H9 (cell line): ENCODE results near the gene PAK6. TPM values are rescaled to one million over a fixed set of nuclear protein-coding genes. Genes with fewer than 3 reads are reported as not detected.

Source experiments
- DNase-seq: peaks from one replicate; pipeline ENCODE4 v3.0.0-alpha.2; 2017
- H2AFZ ChIP-seq: one replicate; pipeline ENCODE4 v1.6.1; 2013; ENCODE audit warnings: mild to moderate bottlenecking, low read length, control low read depth, moderate library complexity
- H2AK5ac ChIP-seq: 2 replicates; pipeline ENCODE4 v1.6.1; 2013; ENCODE audit warnings: low read length, control low read depth, mixed read lengths; ENCODE audit not compliant: insufficient read length
- H2BK120ac ChIP-seq: one replicate; pipeline ENCODE4 v1.6.1; 2013; ENCODE audit warnings: low read depth, mild to moderate bottlenecking, low read length, control low read depth, inconsistent platforms; ENCODE audit not compliant: poor library complexity, severe bottlenecking
- H2BK12ac ChIP-seq: 2 replicates; pipeline ENCODE4 v1.6.1; 2013; ENCODE audit warnings: low read length, control low read depth, mixed read lengths, low read depth; ENCODE audit not compliant: insufficient read length
- H2BK15ac ChIP-seq: 2 replicates; pipeline ENCODE4 v1.6.1; 2013; ENCODE audit warnings: low read depth, low read length, control low read depth
- H2BK20ac ChIP-seq: one replicate; pipeline ENCODE4 v1.6.1; 2013; ENCODE audit warnings: low read depth, mild to moderate bottlenecking, low read length, control low read depth, inconsistent platforms; ENCODE audit not compliant: poor library complexity, severe bottlenecking
- H2BK5ac ChIP-seq: 2 replicates; pipeline ENCODE4 v1.6.1; 2013; ENCODE audit warnings: low read length, control low read depth, mixed read lengths; ENCODE audit not compliant: insufficient read length
- H3K14ac ChIP-seq: 2 replicates; pipeline ENCODE4 v1.6.1; 2013; ENCODE audit warnings: low read length, control low read depth; ENCODE audit not compliant: insufficient read depth
- H3K18ac ChIP-seq: 2 replicates; pipeline ENCODE4 v1.6.1; 2013; ENCODE audit warnings: low read depth, mild to moderate bottlenecking, mixed read lengths, low read length, control low read depth; ENCODE audit not compliant: insufficient read length
- H3K23ac ChIP-seq: 2 replicates; pipeline ENCODE4 v1.6.1; 2013; ENCODE audit warnings: low read length, control low read depth, mixed read lengths, low read depth; ENCODE audit not compliant: insufficient read length
- H3K23me2 ChIP-seq: 2 replicates; pipeline ENCODE4 v1.6.1; 2013; ENCODE audit warnings: low read depth, mild to moderate bottlenecking, mixed read lengths, low read length, control low read depth; ENCODE audit not compliant: insufficient read length, poor library complexity, severe bottlenecking
- H3K27ac ChIP-seq: 2 replicates; pipeline ENCODE4 v1.5.1; 2013; ENCODE audit warnings: low read length, control low read depth, mixed read lengths, low read depth; ENCODE audit not compliant: insufficient read length
- H3K27me3 ChIP-seq: 2 replicates; pipeline ENCODE4 v1.6.1; 2013; ENCODE audit warnings: low read length, control low read depth, inconsistent platforms; ENCODE audit not compliant: insufficient read depth
- H3K4ac ChIP-seq: 2 replicates; pipeline ENCODE4 v1.6.1; 2013; ENCODE audit warnings: low read depth, mild to moderate bottlenecking, control low read depth, inconsistent platforms, low read length, moderate library complexity
- H3K4me1 ChIP-seq: 2 replicates; pipeline ENCODE4 v1.6.1; 2013; ENCODE audit warnings: low read length, control low read depth, inconsistent platforms; ENCODE audit not compliant: insufficient read depth
- H3K4me2 ChIP-seq: 2 replicates; pipeline ENCODE4 v1.6.1; 2013; ENCODE audit warnings: low read length, control low read depth, mixed read lengths; ENCODE audit not compliant: insufficient read length, insufficient read depth
- H3K56ac ChIP-seq: 2 replicates; pipeline ENCODE4 v1.6.1; 2013; ENCODE audit warnings: low read depth, mild to moderate bottlenecking, mixed read lengths, low read length, control low read depth; ENCODE audit not compliant: insufficient read length
- H3K79me1 ChIP-seq: 2 replicates; pipeline ENCODE4 v1.6.1; 2013; ENCODE audit warnings: low read depth, mild to moderate bottlenecking, moderate library complexity, low read length, control low read depth, inconsistent platforms; ENCODE audit not compliant: insufficient read depth, poor library complexity, severe bottlenecking
- H3K79me2 ChIP-seq: 2 replicates; pipeline ENCODE4 v1.6.1; 2013; ENCODE audit warnings: low read length, control low read depth, inconsistent platforms; ENCODE audit not compliant: insufficient read depth
- H3K9ac ChIP-seq: 2 replicates; pipeline ENCODE4 v1.6.1; 2013; ENCODE audit warnings: low read length, control low read depth, mixed read lengths; ENCODE audit not compliant: insufficient read length; ENCODE audit errors: extremely low read depth
- H3K9me3 ChIP-seq: one replicate; pipeline ENCODE4 v1.6.1; 2013; ENCODE audit warnings: low read depth, low read length, inconsistent platforms; ENCODE audit not compliant: control insufficient read depth
- H3T11ph ChIP-seq: one replicate; pipeline ENCODE4 v1.6.1; 2013; ENCODE audit warnings: mild to moderate bottlenecking, low read length, control low read depth, inconsistent platforms
- H4K20me1 ChIP-seq: one replicate; pipeline ENCODE4 v1.6.1; 2013; ENCODE audit not compliant: control insufficient read depth, insufficient read length, insufficient read depth
- H4K5ac ChIP-seq: 2 replicates; pipeline ENCODE4 v1.6.1; 2013; ENCODE audit warnings: low read depth, mild to moderate bottlenecking, mixed read lengths, low read length, control low read depth; ENCODE audit not compliant: insufficient read length
- H4K8ac ChIP-seq: replicated peaks from 2 replicates; pipeline ENCODE4 v1.6.1; 2013; ENCODE audit warnings: low read length, control low read depth, mixed read lengths, low read depth; ENCODE audit not compliant: insufficient read length
- H4K91ac ChIP-seq: 2 replicates; pipeline ENCODE4 v1.6.1; 2013; ENCODE audit warnings: low read depth, mild to moderate bottlenecking, moderate library complexity, mixed read lengths, low read length, control low read depth; ENCODE audit not compliant: insufficient read length
- H3K27ac Mint-ChIP-seq, 3 experiments: 2 replicates in 2 of 3; 3 replicates in 1 of 3; pipeline ENCODE4 v1.8.0; 2020 to 2021; ENCODE audit warnings: mixed read lengths in 3 of 3, mild to moderate bottlenecking in 1 of 3, moderate library complexity in 1 of 3
- H3K27me3 Mint-ChIP-seq: 2 replicates; pipeline ENCODE4 v1.8.0; 2021; ENCODE audit warnings: low read depth, mild to moderate bottlenecking, moderate library complexity, mixed read lengths
- H3K36me3 Mint-ChIP-seq, 3 experiments: 2 replicates in 2 of 3; 3 replicates in 1 of 3; pipeline ENCODE4 v1.8.0; 2020 to 2021; ENCODE audit warnings: low read depth in 3 of 3, mixed read lengths in 3 of 3; ENCODE audit not compliant: insufficient read depth in 1 of 3
- H3K4me1 Mint-ChIP-seq, 2 experiments: 2 replicates each; pipeline ENCODE4 v1.8.0; 2020; ENCODE audit warnings: mixed read lengths in 2 of 2
- H3K4me3 Mint-ChIP-seq, 2 experiments: 2 replicates in 1 of 2; 3 replicates in 1 of 2; pipeline ENCODE4 v1.8.0; 2020 to 2021; ENCODE audit warnings: mild to moderate bottlenecking in 2 of 2, mixed read lengths in 2 of 2, moderate library complexity in 1 of 2
- H3K9me3 Mint-ChIP-seq, 2 experiments: 2 replicates in 1 of 2; 3 replicates in 1 of 2; pipeline ENCODE4 v1.8.0; 2020; ENCODE audit warnings: mild to moderate bottlenecking in 2 of 2, mixed read lengths in 2 of 2, moderate library complexity in 1 of 2
- CTCF ChIP-seq: fragments of 200-600 bp; sonication (generic); conservative IDR thresholded peaks from 3 replicates; pipeline ENCODE4 v1.8.0; 2021; ENCODE audit warnings: antibody characterized with exemption, mild to moderate bottlenecking
- WGBS: extraction: QIAGEN DNeasy Blood & Tissue Kit; methylation state at CpG from one replicate; pipeline ENCODE4 v1.1.7; 2013; ENCODE audit warnings: missing lambda C conversion rate, low lambda C conversion rate, mixed read lengths; ENCODE audit not compliant: insufficient read length; ENCODE audit errors: extremely low coverage; 5-methylcytosine and 5-hydroxymethylcytosine counted together
- total RNA-seq: library from RNA; stranded (reverse); gene quantifications from 2 replicates; pipeline ENCODE4 v1.2.1, GENCODE V29; 2021

The PAK6 gene
- total RNA-seq, 1 experiment from 2014 or later: 7.4 TPM

DNA sequence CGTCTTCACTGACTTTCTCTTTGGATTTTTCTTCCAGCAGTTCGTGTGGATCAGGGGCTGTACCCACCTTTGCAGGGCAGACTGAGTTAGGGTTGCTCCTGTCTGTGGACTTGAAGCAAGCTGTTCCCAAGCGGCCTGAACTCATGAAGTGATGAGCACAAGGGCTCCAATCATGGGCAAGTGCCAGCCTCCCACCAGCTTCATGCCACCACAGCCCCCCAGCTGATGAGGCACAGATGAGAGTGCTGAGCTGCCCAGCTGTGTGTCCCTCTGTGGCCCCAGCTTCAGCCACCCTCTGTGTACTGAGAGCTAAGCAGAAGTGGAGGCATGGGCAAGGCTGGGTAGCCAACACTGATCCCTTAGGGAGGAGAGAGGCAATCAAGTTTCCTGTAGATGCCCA lies 72.1 kb downstream of the PAK6 start:
- H2AFZ ChIP-seq: no peak overlapping the region
- no peak overlapping the region; the same call in 1 of the 2 replicates for H3K14ac ChIP-seq
- H2BK20ac ChIP-seq: no peak overlapping the region
- no peaks in the 10 kb centered on the region for H3K23me2 ChIP-seq
- H4K91ac ChIP-seq: no peak overlapping the region
- Mint-ChIP-seq H3K4me3 (no peak overlapping the region), H3K27me3 (peaks cover 60% of the 10 kb centered on the region), H3K27ac (no peak overlapping the region), H3K4me1 (peaks cover 30 to 41% of the 10 kb centered on the region in 2 experiments), H3K9me3 (no peaks in the 10 kb centered on the region; a peak in 1 of 5 replicates), H3K36me3 (no peaks in the 10 kb centered on the region)
- H2BK15ac ChIP-seq: no peak overlapping the region
- H2AK5ac ChIP-seq: no peak overlapping the region
- no peak overlapping the region for H4K5ac ChIP-seq
- H4K20me1 ChIP-seq: no peaks in the 10 kb centered on the region
- no peak overlapping the region for H3K56ac ChIP-seq
- no peaks in the 10 kb centered on the region for H3K79me1 ChIP-seq
- no peak overlapping the region for H3K27ac ChIP-seq
- no peak for TF ChIP-seq CTCF
- no peak overlapping the region for H4K8ac ChIP-seq
- no peak overlapping the region for H3K4me2 ChIP-seq
- no peak overlapping the region for H2BK5ac ChIP-seq
- no peaks in the 10 kb centered on the region for H3K27me3 ChIP-seq
- no peak overlapping the region for H2BK120ac ChIP-seq
- H2BK12ac ChIP-seq: no peak overlapping the region
- peaks cover 6% of the 10 kb centered on the region; the same call in 1 of the 2 replicates for H3K4me1 ChIP-seq
- WGBS: no CpG with 5 or more reads among the region's 3 CpGs
- H3K18ac ChIP-seq: no peak overlapping the region
- H3K9ac ChIP-seq: no peak overlapping the region
- H3T11ph ChIP-seq: no peak overlapping the region
- no peak for DNase-seq
- H3K79me2 ChIP-seq: no peaks in the 10 kb centered on the region
- no peak overlapping the region for H3K23ac ChIP-seq
- no peaks in the 10 kb centered on the region for H3K9me3 ChIP-seq
- H3K4ac ChIP-seq: no peak overlapping the region
